Mesothelial cell of epicardium (in vitro differentiated cells): ENCODE measurements around the gene CELF2. TPM values are rescaled to one million over a fixed set of nuclear protein-coding genes. Genes with fewer than 3 reads are reported as not detected.

Source experiments
- DNase-seq, 2 experiments: peaks; one replicate each; pipeline ENCODE4 v3.0.0; 2021; ENCODE audit warnings: low spot score in 2 of 2; ENCODE audit not compliant: unreplicated experiment in 2 of 2
- H3K27ac Mint-ChIP-seq: 2 replicates; pipeline ENCODE4 v1.8.0; 2021; ENCODE audit warnings: mixed read lengths
- H3K27me3 Mint-ChIP-seq: 2 replicates; pipeline ENCODE4 v1.8.0; 2021; ENCODE audit warnings: low read depth, mixed read lengths
- H3K36me3 Mint-ChIP-seq: 2 replicates; pipeline ENCODE4 v1.8.0; 2021; ENCODE audit warnings: mixed read lengths
- H3K4me1 Mint-ChIP-seq: 2 replicates; pipeline ENCODE4 v1.8.0; 2021; ENCODE audit warnings: mixed read lengths
- H3K4me3 Mint-ChIP-seq: 2 replicates; pipeline ENCODE4 v1.8.0; 2021; ENCODE audit warnings: mild to moderate bottlenecking, moderate library complexity, mixed read lengths
- H3K9me3 Mint-ChIP-seq: 2 replicates; pipeline ENCODE4 v1.8.0; 2021; ENCODE audit warnings: mixed read lengths
- total RNA-seq: library from RNA; stranded (reverse); gene quantifications from 3 replicates; pipeline ENCODE4 v1.2.1, GENCODE V29; 2021
- TF ChIP-seq, protein P1 (sequence below): fragments of 200-600 bp; sonication (generic); IDR thresholded peaks from one replicate; pipeline ENCODE4 v1.5.0; 2021; ENCODE audit warnings: antibody characterized with exemption; ENCODE audit not compliant: unreplicated experiment

CELF2 gene
- total RNA-seq, 1 donor from 2014 or later: 24.0 TPM

- H3K9me3 Mint-ChIP-seq: no peaks in the 10 kb centered on the region
- DNase-seq: no peak
- H3K4me1 Mint-ChIP-seq: peaks cover 5% of the 10 kb centered on the region
- no peaks in the 10 kb centered on the region for H3K36me3 Mint-ChIP-seq
- H3K4me3 Mint-ChIP-seq: no peak overlapping the region
- H3K27me3 Mint-ChIP-seq: peaks cover 76% of the 10 kb centered on the region
- TF ChIP-seq, protein P1, sequence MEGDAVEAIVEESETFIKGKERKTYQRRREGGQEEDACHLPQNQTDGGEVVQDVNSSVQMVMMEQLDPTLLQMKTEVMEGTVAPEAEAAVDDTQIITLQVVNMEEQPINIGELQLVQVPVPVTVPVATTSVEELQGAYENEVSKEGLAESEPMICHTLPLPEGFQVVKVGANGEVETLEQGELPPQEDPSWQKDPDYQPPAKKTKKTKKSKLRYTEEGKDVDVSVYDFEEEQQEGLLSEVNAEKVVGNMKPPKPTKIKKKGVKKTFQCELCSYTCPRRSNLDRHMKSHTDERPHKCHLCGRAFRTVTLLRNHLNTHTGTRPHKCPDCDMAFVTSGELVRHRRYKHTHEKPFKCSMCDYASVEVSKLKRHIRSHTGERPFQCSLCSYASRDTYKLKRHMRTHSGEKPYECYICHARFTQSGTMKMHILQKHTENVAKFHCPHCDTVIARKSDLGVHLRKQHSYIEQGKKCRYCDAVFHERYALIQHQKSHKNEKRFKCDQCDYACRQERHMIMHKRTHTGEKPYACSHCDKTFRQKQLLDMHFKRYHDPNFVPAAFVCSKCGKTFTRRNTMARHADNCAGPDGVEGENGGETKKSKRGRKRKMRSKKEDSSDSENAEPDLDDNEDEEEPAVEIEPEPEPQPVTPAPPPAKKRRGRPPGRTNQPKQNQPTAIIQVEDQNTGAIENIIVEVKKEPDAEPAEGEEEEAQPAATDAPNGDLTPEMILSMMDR: no peak
- no peak overlapping the region for H3K27ac Mint-ChIP-seq
Observed at GRCh38 chr10:11024596-11024995, 6.9 kb downstream of the CELF2 start.

- Mint-ChIP-seq H3K36me3 (no peaks in the 10 kb centered on the region), H3K27ac (no peak overlapping the region), H3K4me3 (no peak overlapping the region), H3K9me3 (no peaks in the 10 kb centered on the region), H3K27me3 (peaks cover 68% of the 10 kb centered on the region), H3K4me1 (peaks cover 3% of the 10 kb centered on the region)
- no peak for DNase-seq
- TF ChIP-seq, protein P1: no peak
Observed at GRCh38 chr10:11025978-11026377, 8.3 kb downstream of the CELF2 start.

GRCh38 chr10:11026773-11027172 lies 9.1 kb downstream of the CELF2 start:
- peaks cover 3% of the 10 kb centered on the region for H3K4me1 Mint-ChIP-seq

GRCh38 chr10:11034762-11035161 lies 17.1 kb downstream of the CELF2 start:
- peaks cover 8% of the 10 kb centered on the region for H3K9me3 Mint-ChIP-seq
- peaks cover 4% of the 10 kb centered on the region for H3K4me1 Mint-ChIP-seq

More at GRCh38 chr10:11026773-11027172, 9.1 kb downstream of the CELF2 start:
- TF ChIP-seq, protein P1: no peak
- no peaks in the 10 kb centered on the region for H3K9me3 Mint-ChIP-seq
- H3K27ac Mint-ChIP-seq: no peak overlapping the region
- no peak for DNase-seq
- H3K27me3 Mint-ChIP-seq: peaks cover 62% of the 10 kb centered on the region
- H3K36me3 Mint-ChIP-seq: no peaks in the 10 kb centered on the region
- no peak overlapping the region for H3K4me3 Mint-ChIP-seq

GRCh38 chr10:11035301-11035991 lies 17.8 kb downstream of the CELF2 start:
- no peak for DNase-seq
- TF ChIP-seq, protein P1: no peak
- no peak overlapping the region for H3K4me3 Mint-ChIP-seq

More at GRCh38 chr10:11034762-11035161, 17.1 kb downstream of the CELF2 start:
- Mint-ChIP-seq H3K27ac (no peak overlapping the region), H3K36me3 (peaks cover 1% of the 10 kb centered on the region), H3K4me3 (no peak overlapping the region), H3K27me3 (peaks cover 13% of the 10 kb centered on the region)
- TF ChIP-seq, protein P1: no peak
- no peak for DNase-seq

More at GRCh38 chr10:11035301-11035991, 17.8 kb downstream of the CELF2 start:
- Mint-ChIP-seq H3K27me3 (peaks cover 11% of the 10 kb centered on the region), H3K36me3 (peaks cover 1% of the 10 kb centered on the region), H3K9me3 (peaks cover 8% of the 10 kb centered on the region), H3K27ac (no peak overlapping the region), H3K4me1 (peaks cover 4% of the 10 kb centered on the region)
